Neural cell (in vitro differentiated cells): ENCODE data around the gene HCCS. TPM values are rescaled to one million over a fixed set of nuclear protein-coding genes. Genes with fewer than 3 reads are reported as not detected.

Source experiments
- H2AFZ ChIP-seq: fragments of 200-600, 300-800 bp; sonication (generic), shearing (Covaris generic); 2 replicates; pipeline ENCODE4 v1.6.0; 2014; ENCODE audit warnings: low read depth, mild to moderate bottlenecking, antibody characterized with exemption, low read length, moderate library complexity
- H3F3A ChIP-seq: fragments of 200-600 bp; shearing (Covaris generic); 2 replicates; pipeline ENCODE4 v1.6.1; 2016; ENCODE audit warnings: mild to moderate bottlenecking, moderate library complexity, mixed read lengths, antibody characterized with exemption, low read length; ENCODE audit not compliant: insufficient read depth, poor library complexity, severe bottlenecking
- H3K27ac ChIP-seq: fragments of 200-600, 300-800 bp; sonication (generic), shearing (Covaris generic); 2 replicates; pipeline ENCODE4 v1.5.1; 2014; ENCODE audit warnings: mild to moderate bottlenecking, low read length, moderate library complexity
- H3K27me3 ChIP-seq: fragments of 300-800, 200-600 bp; sonication (generic), shearing (Covaris generic); 2 replicates; pipeline ENCODE4 v1.6.0; 2014; ENCODE audit warnings: mild to moderate bottlenecking, low read depth, low read length, moderate library complexity; ENCODE audit not compliant: insufficient read depth
- H3K36me3 ChIP-seq: fragments of 300-800, 200-600 bp; sonication (generic), shearing (Covaris generic); 2 replicates; pipeline ENCODE4 v1.5.1; 2014; ENCODE audit warnings: mild to moderate bottlenecking, antibody characterized with exemption, low read length, moderate library complexity; ENCODE audit not compliant: insufficient read depth
- H3K4me2 ChIP-seq: fragments of 300-800, 200-600 bp; sonication (generic), shearing (Covaris generic); 2 replicates; pipeline ENCODE4 v1.6.0; 2014; ENCODE audit warnings: mild to moderate bottlenecking, low read length
- H3K4me3 ChIP-seq: fragments of 300-800, 200-600 bp; sonication (generic), shearing (Covaris generic); 2 replicates; pipeline ENCODE4 v1.5.1; 2014; ENCODE audit warnings: mild to moderate bottlenecking, low read length, moderate library complexity
- H3K79me2 ChIP-seq: fragments of 200-600 bp; shearing (Covaris generic); replicated peaks from 2 replicates; pipeline ENCODE4 v1.6.0; 2014; ENCODE audit warnings: mild to moderate bottlenecking, low read length, moderate library complexity; ENCODE audit not compliant: insufficient read depth
- H3K9ac ChIP-seq: fragments of 300-800, 200-600 bp; sonication (generic), shearing (Covaris generic); 2 replicates; pipeline ENCODE4 v1.6.1; 2016; ENCODE audit warnings: mild to moderate bottlenecking, low read length, mixed read lengths
- H3K9me2 ChIP-seq: fragments of 200-600 bp; shearing (Covaris generic); 2 replicates; pipeline ENCODE4 v1.6.1; 2016; ENCODE audit warnings: mild to moderate bottlenecking, low read length, mixed read lengths; ENCODE audit not compliant: insufficient read depth
- H3K9me3 ChIP-seq: fragments of 200-600, 300-800 bp; sonication (generic), shearing (Covaris generic); 2 replicates; pipeline ENCODE4 v1.6.1; 2016; ENCODE audit warnings: mild to moderate bottlenecking, mixed run types, low read length, moderate library complexity, mixed read lengths
- H4K20me1 ChIP-seq: fragments of 200-600 bp; shearing (Covaris generic); 2 replicates; pipeline ENCODE4 v1.6.1; 2016; ENCODE audit warnings: mild to moderate bottlenecking, mixed run types; ENCODE audit not compliant: insufficient read depth
- EP300 ChIP-seq: fragments of 450-650 bp; conservative IDR thresholded peaks from 2 replicates; pipeline ENCODE4 v1.6.1; 2014; ENCODE audit warnings: antibody characterized with exemption, mild to moderate bottlenecking, moderate library complexity; ENCODE audit not compliant: poor library complexity, severe bottlenecking
- EZH2 ChIP-seq: fragments of 200-600, 300-800 bp; shearing (Covaris generic), sonication (generic); IDR thresholded peaks from 2 replicates; pipeline ENCODE4 v1.6.1; 2014; ENCODE audit warnings: antibody characterized with exemption, low read length, borderline replicate concordance, mild to moderate bottlenecking; ENCODE audit not compliant: insufficient read depth, poor library complexity, severe bottlenecking
- MXI1 ChIP-seq: fragments of 450-650 bp; conservative IDR thresholded peaks from 2 replicates; pipeline ENCODE4 v1.6.1; 2014; ENCODE audit warnings: antibody characterized with exemption, mild to moderate bottlenecking; ENCODE audit not compliant: poor library complexity, severe bottlenecking
- POLR2AphosphoS5 ChIP-seq: IDR thresholded peaks from 2 replicates; pipeline ENCODE4 v1.6.1; 2012
- RAD21 ChIP-seq: fragments of 450-650 bp; conservative IDR thresholded peaks from 2 replicates; pipeline ENCODE4 v1.6.1; 2014; ENCODE audit warnings: antibody characterized with exemption, mild to moderate bottlenecking, moderate library complexity
- SMC3 ChIP-seq: fragments of 450-650 bp; conservative IDR thresholded peaks from 2 replicates; pipeline ENCODE4 v1.6.1; 2014; ENCODE audit warnings: antibody characterized with exemption, mild to moderate bottlenecking, moderate library complexity; ENCODE audit not compliant: poor library complexity
- TAF1 ChIP-seq: IDR thresholded peaks from 2 replicates; pipeline ENCODE4 v1.6.1; 2012; ENCODE audit warnings: low read depth
- polyA plus RNA-seq: library from polyadenylated mRNA; depleted of rRNA; stranded (reverse); fragments of >200 nt; gene quantifications from 2 replicates; pipeline ENCODE4 v1.2.3, GENCODE V29; 2014
- TF ChIP-seq, protein P1 (sequence below): fragments of 450-650 bp; IDR thresholded peaks from 2 replicates; pipeline ENCODE4 v1.5.1; 2014; ENCODE audit warnings: antibody characterized with exemption, mild to moderate bottlenecking, moderate library complexity; ENCODE audit not compliant: poor library complexity, severe bottlenecking
- TF ChIP-seq, protein P2 (sequence below): IDR thresholded peaks from 2 replicates; pipeline ENCODE4 v1.6.1; 2012; ENCODE audit warnings: borderline replicate concordance

The HCCS gene
- polyA plus RNA-seq, 1 donor from 2014 or later = 17.6 TPM

DNA sequence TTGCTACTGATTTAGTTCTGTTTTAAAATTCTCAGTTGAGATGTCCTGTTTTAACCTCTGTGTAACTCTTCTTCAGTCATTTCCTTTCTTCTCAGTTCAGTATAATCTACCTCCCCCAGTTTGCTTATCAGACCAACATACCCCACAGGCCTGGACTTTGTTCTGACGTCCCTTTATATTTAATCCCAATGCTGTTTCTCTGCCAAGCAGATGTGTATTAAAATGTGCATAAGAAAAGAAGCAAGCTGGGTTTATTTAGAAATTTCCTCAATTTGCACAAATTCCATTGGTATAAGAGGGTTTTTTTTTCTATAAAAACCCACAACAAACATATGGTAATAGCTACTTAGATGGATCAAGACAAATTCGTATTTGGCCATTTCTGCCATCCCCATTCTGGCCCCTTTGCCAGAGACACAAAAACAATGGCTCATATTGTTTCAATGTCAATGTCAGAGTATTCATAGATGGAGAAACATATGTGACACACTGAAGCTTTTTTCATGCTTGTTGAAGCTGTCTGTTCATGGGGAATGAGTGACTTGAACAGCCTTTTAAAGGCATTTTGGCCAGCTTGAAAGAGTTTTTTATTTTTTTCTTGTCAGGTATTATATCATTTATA is 24.5 kb downstream of the HCCS start:
- Histone ChIP-seq H2AFZ (no peak overlapping the region), H3K9me3 (no peaks in the 10 kb centered on the region), H3K27me3 (no peaks in the 10 kb centered on the region), H3K4me3 (no peak overlapping the region), H3K79me2 (no peaks in the 10 kb centered on the region), H3K9ac (no peak overlapping the region), H4K20me1 (no peaks in the 10 kb centered on the region), H3K9me2 (no peaks in the 10 kb centered on the region), H3F3A (no peaks in the 10 kb centered on the region), H3K27ac (no peak overlapping the region), H3K4me2 (no peak overlapping the region), H3K36me3 (no peaks in the 10 kb centered on the region)
- TF ChIP-seq, protein P1, sequence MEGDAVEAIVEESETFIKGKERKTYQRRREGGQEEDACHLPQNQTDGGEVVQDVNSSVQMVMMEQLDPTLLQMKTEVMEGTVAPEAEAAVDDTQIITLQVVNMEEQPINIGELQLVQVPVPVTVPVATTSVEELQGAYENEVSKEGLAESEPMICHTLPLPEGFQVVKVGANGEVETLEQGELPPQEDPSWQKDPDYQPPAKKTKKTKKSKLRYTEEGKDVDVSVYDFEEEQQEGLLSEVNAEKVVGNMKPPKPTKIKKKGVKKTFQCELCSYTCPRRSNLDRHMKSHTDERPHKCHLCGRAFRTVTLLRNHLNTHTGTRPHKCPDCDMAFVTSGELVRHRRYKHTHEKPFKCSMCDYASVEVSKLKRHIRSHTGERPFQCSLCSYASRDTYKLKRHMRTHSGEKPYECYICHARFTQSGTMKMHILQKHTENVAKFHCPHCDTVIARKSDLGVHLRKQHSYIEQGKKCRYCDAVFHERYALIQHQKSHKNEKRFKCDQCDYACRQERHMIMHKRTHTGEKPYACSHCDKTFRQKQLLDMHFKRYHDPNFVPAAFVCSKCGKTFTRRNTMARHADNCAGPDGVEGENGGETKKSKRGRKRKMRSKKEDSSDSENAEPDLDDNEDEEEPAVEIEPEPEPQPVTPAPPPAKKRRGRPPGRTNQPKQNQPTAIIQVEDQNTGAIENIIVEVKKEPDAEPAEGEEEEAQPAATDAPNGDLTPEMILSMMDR = no peak
- TF ChIP-seq RAD21 (no peak), MXI1 (no peak), TAF1 (no peak), EP300 (no peak), SMC3 (no peak), POLR2AphosphoS5 (no peak), EZH2 (no peak)
- TF ChIP-seq, protein P2, sequence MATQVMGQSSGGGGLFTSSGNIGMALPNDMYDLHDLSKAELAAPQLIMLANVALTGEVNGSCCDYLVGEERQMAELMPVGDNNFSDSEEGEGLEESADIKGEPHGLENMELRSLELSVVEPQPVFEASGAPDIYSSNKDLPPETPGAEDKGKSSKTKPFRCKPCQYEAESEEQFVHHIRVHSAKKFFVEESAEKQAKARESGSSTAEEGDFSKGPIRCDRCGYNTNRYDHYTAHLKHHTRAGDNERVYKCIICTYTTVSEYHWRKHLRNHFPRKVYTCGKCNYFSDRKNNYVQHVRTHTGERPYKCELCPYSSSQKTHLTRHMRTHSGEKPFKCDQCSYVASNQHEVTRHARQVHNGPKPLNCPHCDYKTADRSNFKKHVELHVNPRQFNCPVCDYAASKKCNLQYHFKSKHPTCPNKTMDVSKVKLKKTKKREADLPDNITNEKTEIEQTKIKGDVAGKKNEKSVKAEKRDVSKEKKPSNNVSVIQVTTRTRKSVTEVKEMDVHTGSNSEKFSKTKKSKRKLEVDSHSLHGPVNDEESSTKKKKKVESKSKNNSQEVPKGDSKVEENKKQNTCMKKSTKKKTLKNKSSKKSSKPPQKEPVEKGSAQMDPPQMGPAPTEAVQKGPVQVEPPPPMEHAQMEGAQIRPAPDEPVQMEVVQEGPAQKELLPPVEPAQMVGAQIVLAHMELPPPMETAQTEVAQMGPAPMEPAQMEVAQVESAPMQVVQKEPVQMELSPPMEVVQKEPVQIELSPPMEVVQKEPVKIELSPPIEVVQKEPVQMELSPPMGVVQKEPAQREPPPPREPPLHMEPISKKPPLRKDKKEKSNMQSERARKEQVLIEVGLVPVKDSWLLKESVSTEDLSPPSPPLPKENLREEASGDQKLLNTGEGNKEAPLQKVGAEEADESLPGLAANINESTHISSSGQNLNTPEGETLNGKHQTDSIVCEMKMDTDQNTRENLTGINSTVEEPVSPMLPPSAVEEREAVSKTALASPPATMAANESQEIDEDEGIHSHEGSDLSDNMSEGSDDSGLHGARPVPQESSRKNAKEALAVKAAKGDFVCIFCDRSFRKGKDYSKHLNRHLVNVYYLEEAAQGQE = no peak

DNA sequence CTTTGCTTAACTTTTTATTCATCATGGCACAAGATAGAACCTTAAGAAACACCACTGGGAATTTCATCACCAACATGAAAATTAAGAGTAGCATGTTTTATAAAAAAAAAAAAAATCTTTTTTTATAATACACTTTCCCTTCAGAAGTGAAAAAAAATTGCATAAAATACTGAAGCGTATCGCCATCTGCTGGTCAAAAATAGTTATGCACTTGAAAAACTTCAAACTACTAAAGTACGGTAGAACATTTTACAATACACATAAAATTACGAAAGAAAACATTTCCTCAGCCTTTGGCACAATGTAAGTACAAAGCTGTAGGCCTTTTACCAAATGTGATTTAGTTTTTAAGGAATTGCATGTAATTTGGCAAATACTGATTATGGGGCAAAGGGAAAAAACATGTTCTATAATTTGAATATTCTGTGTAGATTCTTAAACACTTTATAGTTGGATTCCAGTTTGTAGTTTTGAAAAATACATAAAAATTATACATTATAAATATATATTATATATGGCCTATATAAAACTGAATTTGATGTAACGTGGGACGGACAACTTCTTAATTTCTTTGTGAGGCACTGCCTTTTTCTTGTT is 26.5 kb downstream of the HCCS start:
- no peak overlapping the region for H3K9ac ChIP-seq
- H3K27me3 ChIP-seq = no peaks in the 10 kb centered on the region
- no peaks in the 10 kb centered on the region for H3K79me2 ChIP-seq

More for the DNA sequence above, 26.5 kb downstream of the HCCS start:
- Histone ChIP-seq H3K9me2 (no peaks in the 10 kb centered on the region), H3K9me3 (no peaks in the 10 kb centered on the region), H3K4me3 (no peak overlapping the region), H3K27ac (no peak overlapping the region), H3K36me3 (no peaks in the 10 kb centered on the region), H3F3A (no peaks in the 10 kb centered on the region), H2AFZ (no peak overlapping the region), H3K4me2 (no peak overlapping the region), H4K20me1 (no peaks in the 10 kb centered on the region)
- TF ChIP-seq, protein P1 = peak; percentile 62
- TF ChIP-seq RAD21 (peak; percentile 47), SMC3 (peak; percentile 62), EP300 (no peak)
